SK-N-MC (cell line): ENCODE results near the gene CIRBP.

Experiments
- EZH2 ChIP-seq: fragments of 200-600 bp; sonication (generic); IDR thresholded peaks from one replicate; pipeline ENCODE4 v1.6.1; 2017; ENCODE audit warnings: antibody characterized with exemption
- FOXP2 ChIP-seq: optimal IDR thresholded peaks from 2 replicates; pipeline ENCODE3; 2011; ENCODE audit warnings: mild to moderate bottlenecking, moderate library complexity; ENCODE audit not compliant: insufficient read depth; ENCODE audit errors: extremely low read length, control extremely low read depth
- POLR2AphosphoS5 ChIP-seq: IDR thresholded peaks from 2 replicates; pipeline ENCODE4 v1.6.1; 2012; ENCODE audit warnings: mild to moderate bottlenecking, low read depth, low read length, borderline replicate concordance

DNA sequence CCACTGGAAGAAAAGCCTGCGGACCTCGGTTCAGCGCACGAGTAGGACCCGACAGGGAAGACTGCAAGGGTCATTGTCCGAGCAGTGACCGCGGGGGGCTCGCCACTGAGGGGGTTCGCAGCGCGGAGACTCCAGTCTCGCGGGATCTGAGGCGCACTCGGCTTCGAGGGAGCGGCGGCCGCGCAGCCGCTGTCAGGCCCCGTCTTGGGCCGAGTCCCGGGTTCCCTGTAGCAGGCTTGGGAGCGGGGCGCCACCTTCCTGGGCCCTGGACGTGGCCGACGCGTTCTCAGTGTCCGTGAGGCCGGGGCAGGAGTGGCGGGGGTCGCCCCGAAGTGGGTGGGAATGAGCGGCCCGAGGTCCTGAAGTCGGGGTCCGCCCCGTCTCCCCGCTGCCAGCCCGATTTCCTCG lies 5.7 kb downstream of the CIRBP start:
- TF ChIP-seq EZH2, result no peak
- TF ChIP-seq POLR2AphosphoS5, result no peak
- no peak for TF ChIP-seq FOXP2
